Measurements from ENCODE around the gene GFPT1.

Gene GFPT1

GRCh38 chr2:69305166-69305565 lies 81.9 kb downstream of the GFPT1 start:
- no peak for TF ChIP-seq CTCF (IDR thresholded peaks at IDR 0.05; ENCODE audit: borderline replicate concordance, insufficient read depth, low read depth, low read length)
- H3K4me3 ChIP-seq (ENCODE audit: low read depth, low read length): no peak overlapping the region

GRCh38 chr2:69304656-69305055 lies 82.4 kb downstream of the GFPT1 start:
- TF ChIP-seq CTCF (IDR thresholded peaks at IDR 0.05; ENCODE audit: borderline replicate concordance, insufficient read depth, low read depth, low read length): no peak
- H3K4me3 ChIP-seq (ENCODE audit: low read depth, low read length): no peak overlapping the region

- no peak overlapping the region for H3K4me3 ChIP-seq (ENCODE audit: low read depth, low read length)
- TF ChIP-seq CTCF (IDR thresholded peaks at IDR 0.05; ENCODE audit: borderline replicate concordance, insufficient read depth, low read depth, low read length): no peak
Observed at GRCh38 chr2:69300650-69301049, 86.4 kb downstream of the GFPT1 start.

- H3K4me3 ChIP-seq (ENCODE audit: low read depth, low read length): no peak overlapping the region
- no peak for TF ChIP-seq CTCF (IDR thresholded peaks at IDR 0.05; ENCODE audit: borderline replicate concordance, insufficient read depth, low read depth, low read length)
Observed at GRCh38 chr2:69299772-69300516, 87.1 kb downstream of the GFPT1 start.

GRCh38 chr2:69298862-69299261 lies 88.2 kb downstream of the GFPT1 start:
- TF ChIP-seq CTCF (IDR thresholded peaks at IDR 0.05; ENCODE audit: borderline replicate concordance, insufficient read depth, low read depth, low read length): no peak
- H3K4me3 ChIP-seq (ENCODE audit: low read depth, low read length): no peak overlapping the region

GRCh38 chr2:69298261-69298660 lies 88.8 kb downstream of the GFPT1 start:
- no peak overlapping the region for H3K4me3 ChIP-seq (ENCODE audit: low read depth, low read length)
- TF ChIP-seq CTCF (IDR thresholded peaks at IDR 0.05; ENCODE audit: borderline replicate concordance, insufficient read depth, low read depth, low read length): no peak

- no peak overlapping the region for H3K4me3 ChIP-seq (ENCODE audit: low read depth, low read length)
Observed at GRCh38 chr2:69297216-69297615, 89.8 kb downstream of the GFPT1 start.

More at GRCh38 chr2:69297216-69297615, 89.8 kb downstream of the GFPT1 start:
- no peak for TF ChIP-seq CTCF (IDR thresholded peaks at IDR 0.05; ENCODE audit: borderline replicate concordance, insufficient read depth, low read depth, low read length)

Data from GM12875 (cell line).